GM10266 (cell line): ENCODE data around the gene GLRX.

Source experiments
- DNase-seq: peaks from one replicate; pipeline ENCODE4 v3.0.0; 2012; ENCODE audit errors: extremely low spot score
- CTCF ChIP-seq: IDR thresholded peaks from 2 replicates; pipeline ENCODE4 v1.5.1; 2012; ENCODE audit warnings: mild to moderate bottlenecking, low read depth; ENCODE audit not compliant: control insufficient read depth, insufficient read depth; ENCODE audit errors: missing control alignments

The GLRX gene

GRCh38 chr5:95825495-95825894 is 3.0 kb upstream of the GLRX start:
- DNase-seq: no peak
- no peak for TF ChIP-seq CTCF

- no peak for DNase-seq
- no peak for TF ChIP-seq CTCF
These were observed 2.2 kb upstream of the GLRX start for GRCh38 chr5:95824747-95825146.

- DNase-seq: no peak
- no peak for TF ChIP-seq CTCF
These were observed 1.4 kb upstream of the GLRX start for GRCh38 chr5:95823738-95824609.

- no peak for TF ChIP-seq CTCF
- no peak for DNase-seq
These were observed 752 bp upstream of the GLRX start for GRCh38 chr5:95823218-95823737.

GRCh38 chr5:95822043-95822541 is 434 bp downstream of the GLRX start:
- no peak for DNase-seq
- TF ChIP-seq CTCF: no peak

- TF ChIP-seq CTCF: no peak
- DNase-seq: no peak
These were observed 1.2 kb downstream of the GLRX start for GRCh38 chr5:95821110-95822021.
